Left ventricle myocardium superior (tissue), 1 donor: ENCODE results near the gene CCDC192. TPM values are rescaled to one million over a fixed set of nuclear protein-coding genes. Genes with fewer than 3 reads are reported as not detected.
A peak's percentile ranks its signal among the peaks of the same experiment; 100 is the strongest.
"Not testable (repeated sequence)": the region's sequence is repeated elsewhere in the genome, so short reads cannot be mapped to it uniquely, and the experiment has no call there.

Source experiments
- ATAC-seq: fragments of 200-7000 bp; cut with Tn5 transposase; one replicate; pipeline ENCODE4 v1.9.1; 2020; ENCODE audit warnings: mild to moderate bottlenecking, moderate library complexity
- DNase-seq: peaks from one replicate; pipeline ENCODE4 v3.0.0-alpha.2; 2020
- intact Hi-C: fragments of 100-400 bp; cut with micrococcal nuclease; formaldehyde crosslinking; loops from one replicate; pipeline ENCODE4 v1.11.0; 2022
- total RNA-seq: library from RNA; stranded (reverse); fragmentation: NEBNext Ultra II Directional; extraction: Animal tissue kit (Norgen Biotek cat#: 25700); gene quantifications from one replicate; pipeline ENCODE4 v1.2.1, GENCODE V29; 2021
- donor health status: DM: no; HTN: yes; CAD: no; lungs with severe emphysema.

Gene CCDC192
- total RNA-seq, 1 donor from 2014 or later = not detected

- no peak for ATAC-seq
- no peak for DNase-seq
- intact Hi-C loops = no loop called here
Measured at GRCh38 chr5:127830829-127831598, 127.8 kb downstream of the CCDC192 start.

DNA sequence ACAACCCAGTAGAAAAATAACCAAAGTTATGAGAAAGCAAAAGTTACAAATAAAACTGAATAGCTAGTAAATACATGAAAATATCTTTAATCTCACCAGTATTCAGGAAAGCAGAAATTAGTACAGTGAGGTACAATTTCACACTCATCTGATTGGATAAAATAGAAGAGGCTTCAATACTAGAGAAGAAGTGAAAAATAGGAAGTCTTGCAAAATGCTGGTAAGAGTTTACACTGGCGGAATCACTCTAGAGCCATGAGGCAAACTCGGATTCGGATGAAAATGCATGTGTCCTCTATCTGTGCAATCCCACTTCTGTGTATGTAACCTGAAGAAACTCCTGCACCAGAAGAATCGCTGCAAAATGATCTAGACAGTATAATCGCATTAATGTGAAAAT is 128.9 kb downstream of the CCDC192 start:
- intact Hi-C loops = no loop called here
- DNase-seq = no peak
- no peak for ATAC-seq

GRCh38 chr5:127834094-127834531 is 130.9 kb downstream of the CCDC192 start:
- no peak for ATAC-seq
- intact Hi-C loops = no loop called here
- DNase-seq = no peak

DNA sequence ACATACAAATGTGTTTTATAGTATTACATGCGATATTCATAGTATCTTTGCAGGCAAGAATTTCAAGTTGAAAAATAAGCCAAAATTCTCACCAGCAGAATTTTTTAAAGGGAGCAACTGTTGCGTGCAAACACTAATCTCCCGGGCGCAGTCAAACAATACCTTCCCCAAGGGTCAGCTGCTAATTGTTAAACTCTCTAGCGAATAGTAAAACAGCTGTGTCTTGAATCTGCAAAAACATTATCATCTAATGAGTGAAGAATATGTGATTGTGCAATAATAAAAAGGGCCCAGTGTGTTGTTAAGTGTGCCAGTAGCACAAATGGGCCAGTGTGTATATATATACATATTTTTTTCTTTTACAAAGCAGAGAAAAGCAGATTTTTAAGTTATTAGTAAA is 131.4 kb downstream of the CCDC192 start:
- peak; percentile 43 for ATAC-seq
- DNase-seq = no peak

DNA sequence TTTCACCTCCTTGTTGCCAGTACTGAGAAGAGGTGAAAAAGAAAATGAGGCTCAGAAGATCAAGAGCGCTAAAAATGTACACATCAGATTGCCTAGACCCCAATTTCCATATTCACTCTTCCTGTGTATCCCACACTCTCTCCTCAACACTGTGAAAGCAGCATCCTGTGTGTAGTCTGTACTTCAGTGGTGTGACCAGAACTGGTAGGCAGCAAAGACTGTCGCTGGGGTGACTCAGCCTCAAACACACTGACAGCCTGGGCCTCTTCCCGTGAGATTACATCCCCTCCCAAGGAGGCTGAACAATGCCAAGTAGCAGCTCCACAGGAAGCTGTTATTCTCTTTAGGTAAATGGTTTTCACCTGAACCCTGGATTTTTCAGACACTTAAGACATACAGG is 135.5 kb downstream of the CCDC192 start:
- intact Hi-C loops = no loop called here
- ATAC-seq (no peak), DNase-seq (no peak)

More for the DNA sequence above, 131.4 kb downstream of the CCDC192 start:
- intact Hi-C loops = no loop called here

GRCh38 chr5:127839072-127839471 is 135.9 kb downstream of the CCDC192 start:
- no peak for DNase-seq
- intact Hi-C loops = no loop called here
- ATAC-seq = no peak

- DNase-seq = no peak
- ATAC-seq = no peak
- intact Hi-C loops = no loop called here
Measured at GRCh38 chr5:127839496-127840197, 136.5 kb downstream of the CCDC192 start.

DNA sequence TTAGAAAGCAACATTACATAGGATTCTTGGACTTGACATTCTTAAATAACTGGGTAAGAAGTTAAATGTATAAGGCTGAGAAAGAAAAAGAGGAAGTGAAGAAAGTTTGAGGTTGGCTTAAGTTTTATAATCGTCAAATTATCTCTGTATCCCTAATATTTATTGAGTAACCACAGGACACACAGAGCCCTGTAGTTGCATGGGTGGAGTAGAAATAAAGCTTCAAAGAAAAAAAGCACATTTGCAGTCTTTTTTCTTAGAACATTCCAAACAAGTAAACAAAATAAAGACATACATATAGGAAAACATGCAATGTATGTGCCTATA is 137.0 kb downstream of the CCDC192 start:
- DNase-seq (no peak), ATAC-seq (no peak)
- intact Hi-C loops = no loop called here

DNA sequence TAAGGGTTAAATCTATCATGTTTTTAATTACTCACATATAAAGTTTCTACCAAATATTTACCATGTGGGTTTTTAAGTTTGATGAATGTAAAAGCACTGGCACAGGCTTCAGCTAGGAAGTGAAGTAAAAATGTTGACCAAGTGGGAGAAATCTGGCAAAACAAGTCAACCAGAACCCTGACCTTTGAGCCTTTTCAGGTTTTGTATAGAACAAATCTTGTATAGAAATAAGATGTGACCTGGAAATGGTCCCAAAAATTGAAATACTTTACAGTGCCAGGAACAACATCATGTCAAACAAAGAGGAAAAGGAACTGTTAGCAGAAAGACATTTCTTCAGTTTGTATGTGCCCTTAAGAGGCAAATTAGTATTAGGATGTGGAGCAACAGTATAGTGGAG is 137.6 kb downstream of the CCDC192 start:
- ATAC-seq (no peak), DNase-seq (no peak)
- intact Hi-C loops = no loop called here

- ATAC-seq (peak; percentile 98), DNase-seq (peak; percentile 80)
- intact Hi-C loops = no loop called here
Measured at GRCh38 chr5:127844581-127845021, 141.4 kb downstream of the CCDC192 start.

GRCh38 chr5:127846884-127847283 is 143.7 kb downstream of the CCDC192 start:
- no peak for DNase-seq
- no peak for ATAC-seq
- intact Hi-C loops = no loop called here

GRCh38 chr5:127847641-127848040 is 144.4 kb downstream of the CCDC192 start:
- intact Hi-C loops, DNase-seq, ATAC-seq: not testable (repeated sequence)

GRCh38 chr5:127848098-127848497 is 144.9 kb downstream of the CCDC192 start:
- ATAC-seq = no peak
- no peak for DNase-seq
- intact Hi-C loops = no loop called here

DNA sequence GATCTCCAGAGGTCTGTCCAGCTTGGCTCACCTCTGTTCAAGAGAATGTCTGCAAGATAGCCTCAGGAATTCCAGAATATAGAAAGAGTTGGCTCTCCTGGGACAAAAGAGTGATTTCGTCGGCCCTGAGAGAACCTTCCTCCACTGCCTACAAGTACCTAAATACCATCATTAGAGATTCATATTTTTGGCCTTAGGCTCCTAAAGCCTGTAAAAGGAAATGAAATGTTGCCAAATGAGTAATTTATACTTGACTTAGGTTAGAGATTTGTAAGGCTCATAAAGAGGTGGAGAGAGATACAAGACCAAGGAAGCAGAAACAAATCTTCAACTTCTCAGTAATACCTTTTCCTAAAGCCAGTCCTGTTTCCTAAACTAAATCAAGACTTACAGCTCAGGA is 146.2 kb downstream of the CCDC192 start:
- intact Hi-C loops = no loop called here
- ATAC-seq (no peak), DNase-seq (no peak)

- no peak for DNase-seq
- peak; percentile 25 for ATAC-seq
- intact Hi-C loops = no loop called here
Measured at GRCh38 chr5:127849891-127850290, 146.7 kb downstream of the CCDC192 start.

- ATAC-seq = no peak
- intact Hi-C loops = no loop called here
Measured at GRCh38 chr5:127851964-127852363, 148.8 kb downstream of the CCDC192 start.

GRCh38 chr5:127854520-127854919 is 151.3 kb downstream of the CCDC192 start:
- no peak for DNase-seq
- intact Hi-C loops = no loop called here
- no peak for ATAC-seq

More at GRCh38 chr5:127851964-127852363, 148.8 kb downstream of the CCDC192 start:
- no peak for DNase-seq

DNA sequence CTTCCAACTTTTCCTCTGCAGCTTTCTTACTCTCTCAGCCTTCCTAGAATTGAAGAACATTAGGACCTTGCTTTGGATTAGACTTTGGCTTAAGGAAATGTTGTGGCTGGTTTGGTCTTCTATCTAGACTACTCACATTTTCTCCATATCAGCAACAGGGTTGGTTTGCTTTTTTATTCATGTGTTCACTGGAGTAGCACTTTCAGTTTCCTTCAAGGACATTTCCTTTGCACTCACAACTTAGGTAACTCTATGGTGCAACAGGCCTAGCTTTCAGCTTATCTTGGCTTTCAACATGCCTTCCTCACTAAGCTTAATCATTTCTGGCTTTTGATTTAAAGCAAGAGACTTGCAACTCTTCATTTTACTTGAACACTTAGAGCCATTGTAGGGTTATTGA is 153.1 kb downstream of the CCDC192 start:
- ATAC-seq (no peak), DNase-seq (no peak)
- intact Hi-C loops = no loop called here

DNA sequence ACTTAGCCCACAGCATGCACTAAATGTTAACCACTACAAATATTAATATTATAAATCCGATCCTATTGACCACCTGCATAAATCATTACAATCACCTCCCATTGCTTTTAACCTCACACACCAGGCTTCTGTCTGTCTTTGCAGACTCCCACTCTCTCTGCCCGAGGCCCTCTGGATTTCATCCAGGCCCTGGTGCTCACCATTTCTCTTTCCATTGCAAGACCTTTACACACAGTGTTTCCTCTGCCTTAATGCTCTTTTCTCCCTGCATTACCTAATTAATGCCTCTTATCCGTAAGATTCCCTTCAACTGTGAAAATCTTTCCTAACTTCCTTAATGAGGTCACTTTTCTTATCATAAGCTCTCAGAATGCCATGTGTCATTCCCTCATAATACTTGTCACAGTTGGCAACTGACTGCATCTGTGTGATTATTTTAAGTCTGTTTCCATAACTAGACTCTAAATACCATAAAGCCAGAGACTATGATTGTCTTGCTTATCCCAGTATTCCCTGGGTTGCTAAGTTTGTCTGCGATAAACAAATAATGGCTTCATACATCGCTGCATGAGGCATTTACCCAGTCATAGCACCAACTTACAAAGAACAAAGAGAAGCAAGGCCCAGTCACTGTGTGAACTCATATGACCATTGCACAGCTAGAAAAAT is 155.1 kb downstream of the CCDC192 start:
- intact Hi-C loops = no loop called here
- ATAC-seq = peak; percentile 98
- peak; percentile 30 for DNase-seq

DNA sequence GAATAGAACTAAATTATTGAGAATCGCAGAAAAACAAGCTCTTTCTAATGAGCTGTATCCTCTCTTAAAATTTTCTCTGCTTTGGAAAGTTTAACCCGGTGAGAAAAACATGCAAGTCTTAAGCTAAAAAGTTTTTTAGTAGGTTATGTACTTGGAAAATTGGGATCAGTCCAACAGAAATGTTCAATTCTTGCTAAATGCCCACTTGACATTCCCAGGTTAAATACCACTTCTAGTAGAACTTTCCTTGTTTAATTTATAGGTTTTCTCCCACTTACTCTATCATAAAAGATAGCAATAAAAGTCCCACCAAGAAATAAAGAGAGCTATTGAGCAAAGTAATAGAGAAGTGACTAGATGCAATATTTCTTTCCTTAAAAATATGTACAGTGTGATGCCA is 157.1 kb downstream of the CCDC192 start:
- intact Hi-C loops = no loop called here
- no peak for ATAC-seq
- DNase-seq = no peak
